Upper lobe of right lung (tissue), 1 donor: ENCODE results near the gene LAD1. TPM values are rescaled to one million over a fixed set of nuclear protein-coding genes. Genes with fewer than 3 reads are reported as not detected.

ENCODE experiments used
- ATAC-seq: fragments of 200-7000 bp; cut with Tn5 transposase; one replicate; pipeline ENCODE4 v1.9.1; 2020; ENCODE audit warnings: mild to moderate bottlenecking, moderate library complexity
- DNase-seq: peaks from one replicate; pipeline ENCODE4 v3.0.0-alpha.2; 2020
- H3K27ac ChIP-seq: fragments of 200-600 bp; one replicate; pipeline ENCODE4 v1.8.0; 2022
- H3K27me3 ChIP-seq: fragments of 200-600 bp; one replicate; pipeline ENCODE4 v1.8.0; 2022; ENCODE audit warnings: mild to moderate bottlenecking
- H3K36me3 ChIP-seq: fragments of 200-600 bp; one replicate; pipeline ENCODE4 v1.8.0; 2022
- H3K4me1 ChIP-seq: fragments of 200-600 bp; one replicate; pipeline ENCODE4 v1.8.0; 2022
- H3K4me3 ChIP-seq: fragments of 200-600 bp; one replicate; pipeline ENCODE4 v1.8.0; 2022; ENCODE audit warnings: mild to moderate bottlenecking
- H3K9me3 ChIP-seq: fragments of 200-600 bp; one replicate; pipeline ENCODE4 v1.8.0; 2022
- intact Hi-C: fragments of 100-400 bp; cut with DNase I; formaldehyde crosslinking; loops from one replicate; pipeline ENCODE4 v1.11.0; 2022
- total RNA-seq: library from RNA; stranded (reverse); fragmentation: NEBNext Ultra II Directional; extraction: Animal tissue kit (Norgen Biotek cat#: 25700); gene quantifications from one replicate; pipeline ENCODE4 v1.2.1, GENCODE V29; 2021
- TF ChIP-seq, protein P1 (sequence below): fragments of 200-600 bp; IDR thresholded peaks from one replicate; pipeline ENCODE4 v1.8.0; 2022; ENCODE audit warnings: antibody characterized with exemption
- donor health status: DM: no; HTN: yes; CAD: no; lungs with severe emphysema.

LAD1 gene
- total RNA-seq, 1 donor from 2014 or later, result 42.6 TPM

DNA sequence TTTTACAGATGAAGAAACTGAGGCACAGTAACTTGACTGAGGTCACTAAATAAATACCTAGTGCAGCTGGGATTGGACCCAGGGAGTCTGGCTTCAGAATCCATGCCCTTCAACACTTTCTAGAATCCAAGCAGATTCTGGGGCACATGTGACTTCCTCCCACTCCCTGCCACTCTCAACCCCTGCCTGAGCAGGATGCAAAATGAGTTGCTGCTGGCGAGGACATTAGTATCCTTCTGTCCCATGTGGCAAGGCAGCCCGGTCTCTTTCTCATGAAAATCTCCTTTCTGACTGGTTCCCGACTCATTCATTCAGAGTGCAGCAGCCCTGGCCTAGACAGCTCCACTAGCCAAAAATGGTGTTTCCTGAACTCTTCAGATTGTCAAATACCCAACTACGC is 50.0 kb downstream of the LAD1 start:
- DNase-seq, result peak; percentile 3
- H3K4me3 ChIP-seq, result no peak overlapping the region
- H3K4me1 ChIP-seq, result no peaks in the 10 kb centered on the region
- no peaks in the 10 kb centered on the region for H3K27me3 ChIP-seq
- H3K27ac ChIP-seq, result no peak overlapping the region
- H3K9me3 ChIP-seq, result no peaks in the 10 kb centered on the region
- TF ChIP-seq, protein P1, sequence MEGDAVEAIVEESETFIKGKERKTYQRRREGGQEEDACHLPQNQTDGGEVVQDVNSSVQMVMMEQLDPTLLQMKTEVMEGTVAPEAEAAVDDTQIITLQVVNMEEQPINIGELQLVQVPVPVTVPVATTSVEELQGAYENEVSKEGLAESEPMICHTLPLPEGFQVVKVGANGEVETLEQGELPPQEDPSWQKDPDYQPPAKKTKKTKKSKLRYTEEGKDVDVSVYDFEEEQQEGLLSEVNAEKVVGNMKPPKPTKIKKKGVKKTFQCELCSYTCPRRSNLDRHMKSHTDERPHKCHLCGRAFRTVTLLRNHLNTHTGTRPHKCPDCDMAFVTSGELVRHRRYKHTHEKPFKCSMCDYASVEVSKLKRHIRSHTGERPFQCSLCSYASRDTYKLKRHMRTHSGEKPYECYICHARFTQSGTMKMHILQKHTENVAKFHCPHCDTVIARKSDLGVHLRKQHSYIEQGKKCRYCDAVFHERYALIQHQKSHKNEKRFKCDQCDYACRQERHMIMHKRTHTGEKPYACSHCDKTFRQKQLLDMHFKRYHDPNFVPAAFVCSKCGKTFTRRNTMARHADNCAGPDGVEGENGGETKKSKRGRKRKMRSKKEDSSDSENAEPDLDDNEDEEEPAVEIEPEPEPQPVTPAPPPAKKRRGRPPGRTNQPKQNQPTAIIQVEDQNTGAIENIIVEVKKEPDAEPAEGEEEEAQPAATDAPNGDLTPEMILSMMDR, result no peak
- intact Hi-C loops, result no loop called here
- ATAC-seq, result no peak
- H3K36me3 ChIP-seq, result no peaks in the 10 kb centered on the region

DNA sequence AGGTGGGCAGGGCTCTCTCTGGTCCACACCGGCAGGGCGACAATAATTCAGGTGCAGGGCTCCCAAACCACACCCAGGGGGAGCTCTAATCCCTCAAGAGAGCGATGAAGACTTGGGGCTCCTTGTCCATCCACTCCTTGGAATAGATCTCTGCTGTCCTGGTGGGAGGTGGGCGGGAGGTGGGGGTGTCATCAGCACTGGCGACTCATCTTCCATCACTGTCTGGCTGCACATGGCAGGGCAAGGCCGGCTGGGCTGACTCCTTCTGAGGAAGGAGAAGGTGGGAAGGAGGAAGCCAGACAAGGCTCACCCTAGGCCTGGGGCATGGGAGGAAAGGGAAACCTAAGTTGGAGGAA is 50.9 kb downstream of the LAD1 start:
- no peaks in the 10 kb centered on the region for H3K9me3 ChIP-seq
- DNase-seq, result peak; percentile 67
- no peak overlapping the region for H3K4me3 ChIP-seq
- no peak overlapping the region for H3K27ac ChIP-seq
- peak; percentile 82 for ATAC-seq
- no peaks in the 10 kb centered on the region for H3K4me1 ChIP-seq
- intact Hi-C loops, result no loop called here
- TF ChIP-seq, protein P1, result peak; percentile 50
- H3K27me3 ChIP-seq, result no peaks in the 10 kb centered on the region
- no peaks in the 10 kb centered on the region for H3K36me3 ChIP-seq

DNA sequence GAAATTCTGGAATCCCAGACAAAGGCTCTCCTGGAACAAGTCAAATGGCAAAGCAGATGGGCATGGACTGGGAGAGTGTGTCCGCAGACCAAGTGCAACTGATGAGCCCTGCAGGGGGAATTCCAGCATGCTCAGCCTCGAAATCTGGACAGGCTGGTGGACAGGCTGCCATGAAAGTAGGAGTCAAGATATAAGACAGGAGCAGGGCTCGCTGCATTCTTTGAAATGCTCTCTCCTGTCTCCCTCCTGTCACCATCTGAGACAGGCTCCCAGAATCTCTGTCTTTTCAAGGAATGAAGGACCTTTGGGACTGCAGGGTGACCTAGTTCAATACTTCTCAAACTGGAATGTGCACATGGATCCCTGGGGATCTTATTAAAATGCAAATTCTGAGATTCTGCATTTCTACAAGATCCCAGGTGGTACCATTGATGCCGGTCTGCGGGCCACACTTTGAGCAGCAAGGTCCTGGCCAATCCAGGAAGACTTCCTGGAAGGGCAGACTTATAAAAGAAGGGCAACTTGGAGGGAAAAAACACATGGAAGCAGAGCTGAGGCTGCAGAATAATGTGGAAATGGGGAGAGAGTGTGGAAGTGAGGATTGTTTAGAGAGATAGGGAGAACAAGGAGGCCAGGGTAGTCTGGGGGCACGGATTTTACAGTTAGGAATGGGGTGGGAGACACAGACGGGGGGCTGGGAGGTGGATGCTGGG is 51.5 kb downstream of the LAD1 start:
- Histone ChIP-seq H3K27me3 (no peaks in the 10 kb centered on the region), H3K36me3 (no peaks in the 10 kb centered on the region), H3K27ac (no peak overlapping the region), H3K4me1 (no peaks in the 10 kb centered on the region), H3K4me3 (no peak overlapping the region), H3K9me3 (no peaks in the 10 kb centered on the region)
- DNase-seq (peak; percentile 5), ATAC-seq (no peak)
- TF ChIP-seq, protein P1, result no peak
- intact Hi-C loops, result no loop called here

DNA sequence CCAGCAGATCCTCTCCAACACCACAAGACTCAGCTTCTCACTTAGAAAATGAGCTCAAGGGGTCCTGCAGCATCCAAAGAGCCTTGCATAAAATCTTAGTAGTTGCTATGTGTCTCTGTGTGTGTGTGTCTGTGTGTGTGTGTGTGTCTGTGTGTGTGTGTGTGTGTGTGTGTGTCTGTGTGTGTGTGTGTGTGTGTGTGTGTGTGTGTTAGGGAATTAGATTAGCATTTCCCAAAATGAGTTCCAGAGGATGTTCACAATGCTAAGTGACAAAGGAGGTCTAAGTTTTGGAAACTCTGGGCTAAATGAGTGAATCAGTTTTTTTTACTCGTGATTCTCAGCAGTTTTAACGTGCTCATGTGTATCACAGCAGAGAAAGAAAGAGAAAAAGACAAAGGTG is 52.1 kb downstream of the LAD1 start:
- H3K27ac ChIP-seq, result no peak overlapping the region
- intact Hi-C loops, result no loop called here
- no peaks in the 10 kb centered on the region for H3K36me3 ChIP-seq
- H3K9me3 ChIP-seq, result no peaks in the 10 kb centered on the region
- DNase-seq (no peak), ATAC-seq (no peak)
- no peaks in the 10 kb centered on the region for H3K4me1 ChIP-seq
- no peaks in the 10 kb centered on the region for H3K27me3 ChIP-seq
- no peak overlapping the region for H3K4me3 ChIP-seq
- TF ChIP-seq, protein P1, result no peak

DNA sequence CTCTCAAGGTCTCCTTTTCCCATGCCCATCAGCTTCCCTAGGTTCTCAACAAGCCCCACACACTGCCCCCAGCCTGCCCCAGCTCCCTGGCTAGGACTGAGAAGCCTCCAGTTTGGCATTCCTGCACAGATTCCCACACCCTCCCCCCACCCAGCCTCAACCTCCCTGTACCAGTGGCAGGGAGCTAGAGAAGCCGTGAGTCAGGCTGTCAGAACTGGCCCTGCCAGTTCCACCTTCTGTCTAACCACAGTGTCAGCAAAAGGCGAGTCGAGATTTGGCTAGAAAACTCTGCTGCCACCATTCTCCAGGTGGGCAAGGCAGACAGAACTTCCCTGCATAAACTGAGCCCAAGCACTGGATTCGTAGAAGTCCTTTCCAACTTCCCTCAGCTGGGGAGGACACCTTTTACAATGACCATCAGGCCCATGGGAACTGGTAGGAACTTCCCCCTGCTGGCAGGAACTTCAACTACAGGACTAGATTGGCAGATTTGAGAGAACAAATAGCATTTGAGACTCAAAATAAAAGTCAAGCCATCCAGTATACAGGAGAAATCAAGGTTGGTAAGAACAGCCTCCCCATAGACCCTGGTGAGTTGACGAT is 52.7 kb downstream of the LAD1 start:
- no peak overlapping the region for H3K27ac ChIP-seq
- no peak overlapping the region for H3K4me3 ChIP-seq
- TF ChIP-seq, protein P1, result peak; percentile 59
- H3K9me3 ChIP-seq, result no peaks in the 10 kb centered on the region
- peak; percentile 61 for ATAC-seq
- intact Hi-C loops, result no loop called here
- no peaks in the 10 kb centered on the region for H3K27me3 ChIP-seq
- DNase-seq, result peak; percentile 18
- no peaks in the 10 kb centered on the region for H3K4me1 ChIP-seq
- H3K36me3 ChIP-seq, result no peaks in the 10 kb centered on the region
